BLaER1 (cell line): ENCODE results near the gene PNMA8C.
"Not testable (repeated sequence)": the region's sequence is repeated elsewhere in the genome, so short reads cannot be mapped to it uniquely, and the experiment has no call there.

ENCODE experiments used
- H3K27ac ChIP-seq: shearing (Covaris generic); formaldehyde crosslinking; 2 replicates; pipeline ENCODE4 v1.8.1; 2022
- H3K27me3 ChIP-seq: shearing (Covaris generic); formaldehyde crosslinking; 2 replicates; pipeline ENCODE4 v1.8.1; 2022
- H3K36me3 ChIP-seq: shearing (Covaris generic); formaldehyde crosslinking; 2 replicates; pipeline ENCODE4 v1.8.1; 2022
- H3K4me1 ChIP-seq: shearing (Covaris generic); formaldehyde crosslinking; 2 replicates; pipeline ENCODE4 v1.8.1; 2022
- H3K4me2 ChIP-seq: shearing (Covaris generic); formaldehyde crosslinking; 2 replicates; pipeline ENCODE4 v1.8.1; 2022
- H3K4me3 ChIP-seq: shearing (Covaris generic); formaldehyde crosslinking; 2 replicates; pipeline ENCODE4 v1.8.1; 2022
- H3K9ac ChIP-seq: shearing (Covaris generic); formaldehyde crosslinking; 2 replicates; pipeline ENCODE4 v1.8.1; 2022
- H3K9me3 ChIP-seq: shearing (Covaris generic); formaldehyde crosslinking; 2 replicates; pipeline ENCODE4 v1.8.1; 2022
- H4K20me1 ChIP-seq: shearing (Covaris generic); formaldehyde crosslinking; 2 replicates; pipeline ENCODE4 v1.8.1; 2022
- Cebpa-rat ChIP-seq: shearing (Covaris generic); IDR thresholded peaks from 2 replicates; pipeline ENCODE4 v1.8.1; 2022

Gene PNMA8C

DNA sequence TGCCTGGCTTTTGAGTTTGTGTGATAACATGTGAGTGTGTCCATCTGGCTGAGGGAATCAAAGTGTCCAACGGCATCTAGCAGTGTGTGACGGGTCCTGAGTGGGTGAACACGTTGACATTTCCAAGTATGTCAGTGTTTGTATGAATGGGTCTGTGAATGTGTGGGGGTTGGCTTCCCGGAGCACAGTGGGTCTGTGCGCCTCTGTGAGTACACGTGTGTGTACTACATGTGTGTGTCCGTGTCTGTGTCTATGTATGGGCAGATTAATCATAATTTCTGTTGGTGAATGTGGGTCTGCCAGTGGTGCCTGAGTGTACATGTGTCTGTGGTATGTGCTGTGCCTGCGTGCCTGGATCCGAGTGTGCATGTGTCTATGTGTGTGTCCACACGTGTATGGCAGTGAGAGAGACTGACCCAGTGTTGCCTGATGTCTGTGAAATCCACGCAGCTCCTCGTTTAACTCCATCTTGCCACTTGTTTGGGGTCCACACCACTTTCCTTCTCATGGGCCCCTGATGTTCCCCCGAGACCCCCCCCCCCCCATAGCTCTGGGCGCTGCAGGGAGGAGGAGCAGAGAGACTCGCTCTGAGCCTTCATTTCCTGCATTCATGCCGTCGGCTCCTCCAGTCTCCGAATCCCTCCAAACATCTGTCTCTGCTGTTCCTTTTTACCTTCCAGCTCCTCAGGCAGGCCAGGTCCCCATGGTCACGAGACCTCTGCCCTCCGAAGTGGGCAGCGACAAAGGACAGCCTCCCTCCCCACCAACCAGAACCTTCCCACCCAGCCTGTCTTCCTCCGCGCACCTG, 20.7 kb downstream of the PNMA8C start:
- Histone ChIP-seq H3K4me3 (peak overlapping the region; percentile 58), H3K27me3 (peaks cover 29% of the 10 kb centered on the region), H3K4me2 (peak overlapping the region; percentile 92), H3K9ac (peak overlapping the region; percentile 71; the same call in 1 of the 2 replicates), H3K9me3 (0 out of 2 replicates have a peak, but pooled peaks cover 5% of the 10 kb centered on the region), H3K36me3 (no peaks in the 10 kb centered on the region), H4K20me1 (no peaks in the 10 kb centered on the region), H3K4me1 (peaks cover 68% of the 10 kb centered on the region), H3K27ac (peak overlapping the region; percentile 69)
- no peak for TF ChIP-seq Cebpa-rat

DNA sequence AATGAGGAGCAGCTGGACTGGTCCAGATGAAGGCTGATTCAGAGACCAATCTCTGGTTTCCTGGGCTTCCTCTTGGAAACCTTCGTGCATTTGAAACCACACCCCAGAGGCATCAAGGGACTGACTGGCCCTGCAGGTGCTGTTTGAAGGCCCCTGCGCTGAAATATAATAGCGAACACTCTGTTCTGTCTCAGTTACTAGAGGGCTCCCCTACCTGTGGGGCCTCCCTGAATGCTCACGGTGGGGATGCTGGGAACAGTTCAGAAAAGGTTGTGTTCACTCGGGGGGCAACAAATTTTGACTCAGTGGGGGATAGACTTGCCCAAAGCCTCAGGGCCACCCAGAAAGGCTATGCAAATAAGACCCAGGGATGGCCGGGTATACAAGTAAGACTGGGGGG, 21.8 kb downstream of the PNMA8C start:
- H3K4me2 ChIP-seq, result peak overlapping the region; percentile 92
- no peak for TF ChIP-seq Cebpa-rat
- no peak overlapping the region for H3K27ac ChIP-seq
- H3K9ac ChIP-seq, result no peak overlapping the region
- H4K20me1 ChIP-seq, result no peaks in the 10 kb centered on the region
- H3K27me3 ChIP-seq, result peaks cover 18% of the 10 kb centered on the region
- no peak overlapping the region for H3K4me3 ChIP-seq
- H3K9me3 ChIP-seq, result no peaks in the 10 kb centered on the region
- H3K36me3 ChIP-seq, result no peaks in the 10 kb centered on the region
- H3K4me1 ChIP-seq, result peaks cover 76% of the 10 kb centered on the region

DNA sequence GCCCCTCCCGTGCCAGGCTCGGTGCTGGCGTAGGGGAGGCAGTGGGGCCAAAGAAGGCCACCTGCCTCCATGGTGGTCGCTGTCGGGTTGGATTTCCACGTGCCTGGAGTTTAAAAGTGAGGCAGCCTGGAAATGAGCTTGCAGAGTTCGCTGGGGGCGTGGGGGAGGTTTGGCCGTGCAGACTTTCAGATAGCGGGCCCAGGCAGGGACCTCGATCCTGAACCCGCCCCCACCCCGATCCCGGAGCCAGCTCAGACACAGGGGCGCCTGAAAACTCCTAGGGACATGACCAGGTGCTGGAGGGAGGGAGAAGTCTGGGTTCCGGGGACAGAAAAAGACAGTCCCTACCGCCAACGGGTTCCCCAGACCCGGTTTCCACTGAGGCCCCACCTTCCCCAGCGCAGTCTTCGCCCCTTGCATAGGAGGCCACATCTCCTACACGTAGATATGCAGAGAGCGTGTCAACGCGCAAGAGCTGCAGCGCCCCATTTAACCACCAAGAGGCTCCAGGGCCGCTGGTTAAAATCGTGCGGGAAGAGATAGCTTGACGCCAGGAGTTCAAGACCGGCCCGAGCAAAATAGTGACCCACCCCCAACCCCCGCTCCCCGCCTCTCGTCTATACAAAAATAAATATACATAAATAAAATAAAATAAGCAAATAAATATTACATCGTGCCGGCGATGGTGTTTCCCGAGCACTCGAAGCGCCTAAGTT, 23.8 kb downstream of the PNMA8C start:
- Histone ChIP-seq H3K9ac (no peak overlapping the region), H3K4me2 (peak overlapping the region; percentile 55), H3K27ac (0 out of 2 replicates have a peak overlapping the region, but pooled peaks have one; percentile 3), H3K36me3 (no peaks in the 10 kb centered on the region), H3K27me3 (peaks cover 8% of the 10 kb centered on the region; the same call in 1 of the 2 replicates), H3K4me1 (peaks cover 84% of the 10 kb centered on the region), H3K4me3 (no peak overlapping the region), H4K20me1 (no peaks in the 10 kb centered on the region), H3K9me3 (no peaks in the 10 kb centered on the region)
- no peak for TF ChIP-seq Cebpa-rat

DNA sequence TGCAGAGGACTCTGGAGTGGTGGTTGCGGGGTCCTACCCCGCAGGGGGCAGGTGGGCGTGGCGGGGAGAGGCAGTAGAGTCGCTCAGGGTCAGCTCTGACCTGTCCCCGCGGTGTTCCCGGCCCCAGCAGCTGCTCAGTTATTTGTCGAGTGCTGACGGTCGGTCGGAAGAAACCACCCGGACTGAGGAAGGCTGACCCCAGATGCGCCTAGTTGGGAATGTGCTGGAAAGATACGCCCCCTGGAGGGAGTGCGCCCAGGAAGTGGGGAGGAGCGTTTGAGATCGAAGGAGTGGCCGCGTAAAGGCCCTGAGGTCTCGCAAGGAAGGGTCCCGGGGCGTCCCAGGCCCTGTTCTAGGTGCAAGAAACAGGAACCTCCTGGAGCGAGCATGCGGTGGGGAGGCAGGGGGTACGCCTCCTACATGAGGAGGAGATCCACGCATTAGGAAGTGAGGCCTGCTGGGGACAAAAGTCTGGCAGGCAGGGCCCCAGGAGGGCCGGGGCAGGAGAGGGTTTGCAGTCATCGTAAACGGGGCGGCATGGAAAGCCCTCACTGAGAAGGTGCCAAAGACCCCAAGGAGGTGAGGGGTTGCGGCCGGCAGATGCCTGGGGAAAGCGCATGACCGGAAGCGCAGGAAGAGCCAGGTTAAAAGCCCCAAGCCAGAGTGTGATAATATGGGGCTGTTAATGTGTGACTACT, 24.5 kb downstream of the PNMA8C start:
- H3K9me3 ChIP-seq, result no peaks in the 10 kb centered on the region
- no peaks in the 10 kb centered on the region for H4K20me1 ChIP-seq
- peaks cover 84% of the 10 kb centered on the region for H3K4me1 ChIP-seq
- no peak for TF ChIP-seq Cebpa-rat
- peak overlapping the region; percentile 55 for H3K4me2 ChIP-seq
- H3K36me3 ChIP-seq, result no peaks in the 10 kb centered on the region
- H3K27ac ChIP-seq, result 0 out of 2 replicates have a peak overlapping the region, but pooled peaks have one; percentile 3
- H3K27me3 ChIP-seq, result peaks cover 8% of the 10 kb centered on the region; the same call in 1 of the 2 replicates
- H3K9ac ChIP-seq, result no peak overlapping the region
- no peak overlapping the region for H3K4me3 ChIP-seq

DNA sequence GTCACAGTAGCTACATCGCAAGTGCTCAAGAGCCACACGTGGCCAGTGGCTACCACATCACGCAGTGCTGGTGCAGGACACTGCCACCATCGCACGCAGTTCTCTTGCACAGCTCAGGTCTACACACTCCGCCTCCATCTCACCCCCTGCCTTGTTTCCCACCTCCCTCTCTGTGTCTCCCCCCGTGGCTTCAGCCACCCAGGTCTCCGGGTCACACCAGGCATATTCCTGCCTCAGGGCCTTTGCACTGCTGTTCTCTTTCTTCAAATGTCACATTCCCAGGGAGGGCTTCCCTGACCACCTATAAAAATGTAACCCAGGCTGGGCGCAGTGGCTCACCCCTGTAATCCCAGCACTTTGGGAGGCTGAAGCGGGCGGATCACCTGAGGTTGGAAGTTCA, 26.0 kb downstream of the PNMA8C start:
- Histone ChIP-seq H3K9ac (no peak overlapping the region), H3K36me3 (no peaks in the 10 kb centered on the region), H3K4me3 (no peak overlapping the region), H4K20me1 (no peaks in the 10 kb centered on the region), H3K4me2 (no peak overlapping the region), H3K27ac (no peak overlapping the region), H3K9me3 (no peaks in the 10 kb centered on the region), H3K4me1 (peaks cover 72% of the 10 kb centered on the region), H3K27me3 (peaks cover 8% of the 10 kb centered on the region; the same call in 1 of the 2 replicates)
- TF ChIP-seq Cebpa-rat, result no peak

DNA sequence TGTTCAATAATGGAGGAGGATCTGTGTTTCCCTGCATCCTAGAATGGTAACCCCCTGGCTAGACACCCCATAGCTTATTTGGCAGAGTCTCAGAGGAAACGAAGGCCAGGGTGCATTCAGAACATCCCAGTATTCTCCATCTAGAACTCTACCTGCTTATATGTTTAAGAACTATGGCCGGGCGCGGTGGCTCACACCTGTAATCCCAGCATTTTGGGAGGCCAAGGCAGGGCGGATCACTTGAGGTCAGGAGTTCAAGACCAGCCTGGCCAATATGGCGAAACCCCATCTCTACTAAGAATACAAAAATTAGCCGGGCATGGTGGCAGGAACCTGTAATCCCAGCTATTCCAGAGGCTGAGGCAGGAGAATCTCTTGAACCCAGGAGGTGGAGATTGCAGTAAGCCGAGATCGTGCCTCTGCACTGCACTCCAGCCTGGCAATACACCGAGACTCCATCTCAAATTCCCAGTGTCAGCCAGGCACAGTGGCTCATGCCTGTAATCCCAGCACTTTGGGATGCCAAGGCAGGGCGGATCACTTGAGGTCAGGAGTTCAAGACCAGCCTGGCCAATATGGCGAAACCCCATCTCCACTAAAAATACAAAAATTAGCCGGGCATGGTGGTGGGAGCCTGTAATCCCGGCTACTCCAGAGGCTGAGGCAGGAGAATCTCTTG, 30.8 kb downstream of the PNMA8C start:
- H3K4me2 ChIP-seq, H3K9ac ChIP-seq, H3K9me3 ChIP-seq, H3K36me3 ChIP-seq, H3K27ac ChIP-seq, H3K27me3 ChIP-seq, H3K4me3 ChIP-seq, H4K20me1 ChIP-seq: not testable (repeated sequence)
- H3K4me1 ChIP-seq, result peaks cover 63% of the 10 kb centered on the region

DNA sequence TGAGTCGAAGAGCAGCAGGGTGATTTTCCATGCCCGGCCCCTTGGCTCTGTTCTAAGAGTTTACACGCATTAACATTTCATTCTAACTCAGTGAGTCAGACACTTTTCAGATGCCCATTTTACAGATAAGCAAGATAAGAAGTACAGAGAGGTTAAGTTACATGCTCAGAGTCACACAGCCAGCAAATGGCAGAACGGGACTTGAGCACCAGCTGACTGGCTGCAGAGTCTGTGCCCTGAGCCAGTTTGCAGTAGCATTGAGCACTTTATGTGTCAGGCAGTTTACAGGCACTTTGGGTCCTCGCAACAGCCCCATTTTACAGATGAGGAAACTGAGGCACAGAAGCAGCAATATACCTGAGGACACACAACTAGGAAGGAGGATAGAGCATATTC, 34.3 kb downstream of the PNMA8C start:
- peak overlapping the region; percentile 94 for H3K27ac ChIP-seq
- no peaks in the 10 kb centered on the region for H3K9me3 ChIP-seq
- no peak overlapping the region for H3K4me3 ChIP-seq
- H4K20me1 ChIP-seq, result no peaks in the 10 kb centered on the region
- H3K9ac ChIP-seq, result no peak overlapping the region
- H3K27me3 ChIP-seq, result no peaks in the 10 kb centered on the region
- H3K36me3 ChIP-seq, result peaks cover 28% of the 10 kb centered on the region
- peaks cover 64% of the 10 kb centered on the region for H3K4me1 ChIP-seq
- H3K4me2 ChIP-seq, result peak overlapping the region; percentile 82
- TF ChIP-seq Cebpa-rat, result no peak

DNA sequence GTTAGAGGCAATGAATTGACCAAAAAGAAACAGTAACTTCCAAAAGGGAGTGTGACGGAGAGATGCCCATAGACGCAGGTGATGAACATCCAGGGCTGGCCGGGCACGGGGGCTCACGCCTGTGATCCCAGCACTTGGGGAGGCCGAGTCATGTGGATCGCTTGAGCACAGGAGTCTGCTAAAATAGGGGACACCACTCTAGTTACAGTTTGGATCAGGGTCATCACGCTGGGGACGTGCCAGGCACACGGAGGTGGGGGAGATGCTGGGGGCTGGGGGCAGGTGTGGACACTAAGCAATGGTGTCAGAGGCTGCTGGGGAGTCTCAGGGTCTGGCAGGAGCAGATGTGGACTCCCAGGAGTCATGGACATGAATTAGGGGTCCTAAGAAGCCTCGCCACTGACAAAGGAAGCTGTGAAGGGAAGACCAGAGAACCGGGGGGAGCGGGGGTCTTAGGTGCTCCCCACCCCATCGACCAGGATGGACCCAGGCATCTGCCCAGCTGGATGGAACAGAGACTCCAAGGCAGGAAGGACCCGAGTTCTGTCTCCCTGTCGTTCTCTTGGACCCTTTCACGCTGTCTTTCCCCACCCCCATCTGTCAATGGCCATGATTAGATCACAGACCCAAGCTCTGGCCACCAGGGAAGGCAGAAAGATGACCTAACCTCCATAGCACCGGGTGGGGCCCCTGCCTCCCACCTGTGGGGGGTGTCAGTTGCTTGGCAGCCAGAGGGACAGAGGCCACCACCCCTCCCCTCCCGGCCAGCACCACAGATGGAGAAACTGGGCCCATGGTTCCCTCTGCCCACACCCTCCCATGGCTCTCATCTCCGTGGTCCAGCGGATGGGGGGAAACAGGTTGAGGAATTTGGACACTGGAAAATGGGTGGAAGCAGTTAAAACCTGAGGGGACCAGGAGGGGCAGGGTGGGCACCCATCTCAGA, 35.0 kb downstream of the PNMA8C start:
- H3K36me3 ChIP-seq, result peaks cover 35% of the 10 kb centered on the region
- peaks cover 64% of the 10 kb centered on the region for H3K4me1 ChIP-seq
- no peaks in the 10 kb centered on the region for H4K20me1 ChIP-seq
- peak overlapping the region; percentile 94 for H3K27ac ChIP-seq
- no peak for TF ChIP-seq Cebpa-rat
- H3K9ac ChIP-seq, result peak overlapping the region; percentile 81
- no peaks in the 10 kb centered on the region for H3K9me3 ChIP-seq
- H3K4me2 ChIP-seq, result peak overlapping the region; percentile 82
- H3K4me3 ChIP-seq, result no peak overlapping the region
- no peaks in the 10 kb centered on the region for H3K27me3 ChIP-seq
